NCI-H146 treated with DMSO at 0.1 percent for 48 hours (cell line): Measurements from ENCODE around the gene GPRIN3.
"Not testable (repeated sequence)": the region's sequence is repeated elsewhere in the genome, so short reads cannot be mapped to it uniquely, and the experiment has no call there.

Source experiments
- DNase-seq: peaks from one replicate; lab custom pipeline; 2025; ENCODE audit not compliant: unreplicated experiment; lab: John Stamatoyannopoulos, UW

The GPRIN3 gene

DNA sequence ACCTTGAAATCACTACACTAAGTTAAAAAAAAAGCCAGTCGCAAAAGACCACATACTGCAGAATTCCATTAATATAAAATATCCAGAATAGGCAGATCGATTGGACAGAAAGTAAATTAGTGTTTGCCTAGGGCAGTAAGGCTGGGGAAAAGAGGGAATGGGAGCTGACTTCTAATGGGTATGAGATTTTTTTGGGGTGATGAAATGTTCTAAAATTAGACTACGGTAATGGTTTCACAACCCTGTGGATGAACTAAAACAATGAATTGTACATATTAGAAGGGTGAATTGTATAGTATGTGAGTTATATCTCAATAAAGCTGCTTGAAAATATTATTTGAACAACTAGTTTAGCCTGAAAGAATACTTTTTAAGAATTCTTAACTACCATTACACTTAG is 6.7 kb upstream of the GPRIN3 start:
- no peak for DNase-seq

DNA sequence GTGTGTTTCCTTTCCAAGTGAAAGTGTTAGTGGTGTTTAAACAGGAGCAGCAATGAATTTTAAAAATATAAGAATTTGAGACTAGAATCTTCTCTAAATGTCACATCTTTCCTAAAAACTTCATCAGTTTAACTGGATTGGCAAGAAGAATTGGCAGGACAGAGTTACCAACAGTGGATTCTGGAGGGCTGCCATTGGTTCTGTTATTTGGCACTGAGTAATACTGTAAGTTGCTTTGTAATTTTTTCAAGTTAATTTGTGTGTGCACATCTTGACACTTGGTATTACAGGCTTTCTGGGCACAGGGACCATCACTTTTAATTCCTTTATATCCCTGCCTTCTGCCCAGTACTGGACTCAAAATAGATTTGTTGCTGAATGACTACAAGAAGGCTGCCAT is 4.5 kb upstream of the GPRIN3 start:
- no peak for DNase-seq

DNA sequence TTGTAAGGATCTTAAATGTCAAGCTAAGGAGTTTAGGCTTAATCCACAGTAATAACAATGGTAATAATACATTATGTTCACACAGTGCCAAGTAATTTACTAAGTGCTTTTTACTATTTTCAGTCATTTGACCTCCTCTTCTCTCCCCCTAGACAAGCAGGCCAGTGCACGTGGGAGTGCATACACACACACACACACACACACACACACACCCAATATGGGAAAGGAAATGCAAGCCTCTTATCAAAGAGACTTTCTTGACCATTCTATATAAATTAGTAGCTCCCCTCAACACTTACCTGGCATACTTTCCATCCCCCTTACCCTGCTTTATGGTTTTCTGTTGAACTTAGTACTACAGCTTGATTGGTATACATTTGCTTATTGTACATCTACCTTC is 3.8 kb upstream of the GPRIN3 start:
- DNase-seq = no peak

DNA sequence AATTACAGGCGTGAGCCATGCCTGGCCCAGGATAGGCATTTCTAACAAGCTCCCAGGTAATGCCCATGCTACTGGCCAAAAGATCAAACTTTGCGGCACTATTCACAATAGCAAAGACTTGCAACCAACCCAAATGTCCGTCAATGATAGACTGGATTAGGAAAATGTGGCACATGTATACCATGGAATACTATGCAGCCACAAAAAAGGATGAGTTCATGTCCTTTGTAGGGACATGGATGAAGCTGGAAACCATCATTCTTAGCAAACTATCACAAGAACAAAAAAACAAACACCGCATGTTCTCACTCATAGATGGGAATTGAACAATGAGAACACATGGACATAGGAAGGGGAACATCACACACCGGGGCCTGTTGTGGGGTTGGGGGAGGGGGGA is 1.6 kb upstream of the GPRIN3 start:
- not testable (repeated sequence) for DNase-seq

- DNase-seq = no peak
Measured at GRCh38 chr4:89308161-89308500, 531 bp upstream of the GPRIN3 start.

DNA sequence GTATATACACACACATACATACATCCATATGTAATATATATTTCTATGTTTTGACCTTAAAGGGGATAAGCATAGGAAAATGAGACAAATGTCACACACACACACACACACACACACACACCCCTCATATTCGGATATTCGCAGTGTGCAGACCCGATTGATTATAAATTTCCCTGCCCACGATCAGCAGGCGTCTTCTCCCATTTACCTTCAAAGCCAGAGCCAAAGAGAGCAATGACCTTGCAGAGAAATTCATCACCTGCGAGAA is 488 bp downstream of the GPRIN3 start:
- no peak for DNase-seq

- DNase-seq = no peak
Measured at GRCh38 chr4:89306486-89307177, 968 bp downstream of the GPRIN3 start.

DNA sequence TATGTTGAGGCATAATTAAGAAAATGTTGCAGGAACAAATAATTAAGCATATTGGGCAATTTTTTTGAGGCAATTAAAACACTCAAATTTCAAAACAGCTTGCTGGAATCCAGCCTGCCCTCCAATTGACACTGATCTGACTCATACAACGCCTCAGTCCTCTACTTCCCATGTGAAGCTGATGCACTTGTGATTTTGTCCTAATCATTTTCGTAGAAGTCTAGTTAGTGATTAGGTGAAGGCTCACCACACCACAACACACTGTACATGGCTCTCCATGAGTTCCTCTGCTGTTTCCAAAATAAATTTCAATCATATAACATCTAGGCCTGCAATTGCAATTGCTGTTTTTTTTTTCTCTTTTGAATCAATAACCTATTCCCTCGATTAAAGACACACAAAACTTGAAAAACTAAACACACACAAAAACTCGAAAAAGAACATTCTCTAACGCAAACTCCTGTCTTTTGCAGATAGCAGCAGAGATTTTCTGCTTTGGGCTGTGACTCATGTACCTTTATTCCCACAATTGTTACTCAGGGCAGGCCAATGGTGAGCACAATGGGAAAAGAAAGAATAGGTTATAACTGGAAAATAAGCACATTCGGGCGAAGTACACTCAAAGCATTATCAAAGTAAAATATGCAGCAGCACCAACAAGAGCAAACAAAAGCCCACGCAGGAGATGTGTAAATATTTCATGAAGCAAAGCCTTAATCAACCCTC is 1.7 kb downstream of the GPRIN3 start:
- DNase-seq = no peak

- DNase-seq = no peak
Measured at GRCh38 chr4:89305028-89305427, 2.6 kb downstream of the GPRIN3 start.

GRCh38 chr4:89303814-89304388 is 3.7 kb downstream of the GPRIN3 start:
- DNase-seq = no peak

- DNase-seq = no peak
Measured at GRCh38 chr4:89303177-89303576, 4.4 kb downstream of the GPRIN3 start.

GRCh38 chr4:89301902-89302301 is 5.7 kb downstream of the GPRIN3 start:
- no peak for DNase-seq

DNA sequence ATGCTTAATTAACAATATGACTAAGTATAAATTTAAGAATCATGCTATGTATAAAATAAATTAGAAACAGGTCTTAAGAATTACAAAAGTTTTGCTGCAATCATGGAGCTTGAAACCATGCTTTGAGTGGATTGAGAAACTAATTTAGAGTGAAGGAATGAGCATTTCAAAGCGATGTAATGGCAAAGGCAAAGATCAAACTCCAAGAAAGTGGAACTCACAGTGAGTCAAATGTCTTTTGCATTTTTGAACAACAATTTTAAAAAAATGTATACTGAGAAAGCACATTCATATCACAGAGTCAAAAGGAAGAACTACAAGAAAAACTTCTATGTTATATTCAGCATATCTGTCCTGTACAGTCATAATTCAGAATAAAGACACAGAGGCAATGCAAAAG is 6.6 kb downstream of the GPRIN3 start:
- DNase-seq = no peak

GRCh38 chr4:89300499-89300898 is 7.1 kb downstream of the GPRIN3 start:
- no peak for DNase-seq

- DNase-seq = no peak
Measured at GRCh38 chr4:89300060-89300459, 7.5 kb downstream of the GPRIN3 start.

- no peak for DNase-seq
Measured at GRCh38 chr4:89299153-89299791, 8.3 kb downstream of the GPRIN3 start.

DNA sequence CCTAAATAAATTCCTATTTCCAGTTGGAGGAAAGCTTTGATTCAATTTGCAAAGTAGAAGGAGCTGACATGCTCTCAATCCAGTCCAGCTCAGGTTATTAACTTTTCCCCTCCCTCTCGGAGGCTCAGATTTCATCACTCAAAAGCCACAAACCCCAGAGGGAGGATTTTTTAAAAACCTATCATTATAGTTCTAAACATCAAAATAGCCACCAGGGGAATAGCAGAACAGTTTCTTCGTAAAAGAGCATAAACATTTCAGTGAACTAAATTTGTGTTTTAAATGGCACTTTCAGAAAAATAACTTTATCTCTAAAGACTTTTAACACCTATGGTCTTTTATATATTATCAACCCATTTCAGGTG is 8.8 kb downstream of the GPRIN3 start:
- no peak for DNase-seq

DNA sequence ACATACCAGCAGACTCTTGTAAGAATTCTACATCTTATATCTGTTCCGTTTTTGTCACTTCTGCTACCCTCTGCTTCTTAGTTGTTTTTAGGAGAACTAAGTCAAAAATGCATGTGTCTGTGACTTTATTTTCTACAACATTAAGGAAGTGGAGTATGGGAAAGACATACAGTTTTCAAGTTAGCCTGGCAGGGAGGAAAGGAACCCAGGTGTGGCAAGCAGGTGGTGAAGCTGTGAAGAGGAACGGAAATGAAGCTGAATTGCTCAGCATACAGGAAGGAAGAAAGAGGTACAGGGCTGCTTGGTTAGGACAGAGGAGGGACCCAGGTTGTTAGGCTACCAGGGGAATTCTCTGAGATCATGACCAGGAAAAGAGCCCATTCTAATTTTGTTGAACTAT is 9.4 kb downstream of the GPRIN3 start:
- DNase-seq = no peak

GRCh38 chr4:89296896-89297295 is 10.7 kb downstream of the GPRIN3 start:
- DNase-seq = no peak

DNA sequence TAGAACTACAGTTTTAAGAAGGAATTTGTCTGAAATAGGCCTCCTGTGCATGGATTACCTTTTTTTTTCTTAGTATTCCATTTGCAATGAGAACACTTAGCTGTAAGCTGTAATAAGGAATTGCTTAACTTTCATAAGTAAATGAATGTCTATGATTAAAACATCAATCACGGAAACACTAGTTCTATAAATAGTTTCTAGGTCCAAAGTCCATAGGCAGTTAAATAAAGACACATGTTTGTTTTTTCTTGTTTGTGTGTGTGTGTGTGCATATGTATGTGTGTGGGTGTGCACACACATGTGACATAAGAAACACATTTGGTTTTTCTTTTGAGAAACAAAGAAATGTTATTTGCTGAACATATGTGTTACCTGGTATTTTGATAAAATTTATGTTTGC is 11.2 kb downstream of the GPRIN3 start:
- DNase-seq = no peak

- DNase-seq = no peak
Measured at GRCh38 chr4:89295415-89295927, 12.1 kb downstream of the GPRIN3 start.

DNA sequence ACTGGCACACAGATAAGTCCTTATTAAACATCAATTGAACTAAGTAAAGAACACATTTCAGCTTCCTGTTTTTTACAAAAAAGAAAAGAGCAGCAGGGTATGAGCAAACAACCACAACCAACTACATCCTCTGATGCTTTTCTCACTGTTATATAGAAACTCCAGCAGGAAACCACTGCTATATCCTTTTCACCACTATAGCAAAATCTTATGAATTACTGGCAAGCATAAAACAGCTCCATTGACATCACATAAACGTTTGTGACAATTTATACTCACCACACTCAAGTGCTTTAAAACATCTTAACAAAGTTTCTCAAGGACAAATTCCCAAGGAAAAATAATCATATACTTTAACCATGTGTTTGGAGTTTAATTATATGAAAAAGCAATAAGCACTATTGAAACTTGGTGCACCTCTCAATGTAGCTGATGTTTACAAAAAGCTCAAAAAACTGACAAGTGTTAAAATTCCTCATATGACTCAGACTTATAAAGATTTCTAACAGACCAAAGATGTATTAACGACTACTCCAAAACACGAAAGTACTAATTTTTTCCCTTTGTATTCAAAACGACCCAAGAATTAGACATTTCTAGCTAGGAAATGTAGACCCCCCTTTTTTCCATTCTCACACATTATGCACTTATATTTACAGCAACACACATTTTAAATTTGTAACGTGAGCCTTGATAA is 12.9 kb downstream of the GPRIN3 start:
- DNase-seq = peak; percentile 12
